ENCODE results near the gene AQP2.
A peak's percentile ranks its signal among the peaks of the same experiment; 100 is the strongest.

AQP2 gene
- total RNA-seq: 0 to 0.90 (median 0.06) reads per million in 18 experiments

GRCh38 chr12:49950273-49951251 lies at the start of gene AQP2:
Gene AQP2 (plus strand): TSS chr12:49950737. CDS start chr12:49950831, 94 bp downstream.
- DNase-seq: no peak

- DNase-seq: no peak
Measured at GRCh38 chr12:49901026-49901425, 49.5 kb upstream of the AQP2 start.

DNA sequence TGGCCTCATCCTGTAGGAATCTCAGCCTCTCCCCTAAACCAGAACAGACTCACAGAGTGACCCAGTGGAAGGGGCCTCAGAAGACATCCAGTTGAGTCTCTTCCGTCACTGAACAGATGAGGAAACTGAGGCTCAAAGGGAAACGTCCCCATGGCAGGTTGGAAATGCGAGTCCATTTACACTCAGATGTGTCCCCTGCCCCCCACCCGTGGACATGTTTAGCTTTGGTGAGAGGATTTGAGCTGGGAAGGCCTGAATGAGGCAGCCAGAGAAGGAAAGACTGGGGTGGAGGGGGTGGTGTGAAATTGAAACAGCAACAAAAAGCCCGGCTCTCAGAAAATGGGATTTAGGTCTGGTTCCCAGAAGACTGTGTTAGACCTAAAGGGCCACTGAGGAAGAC lies 48.6 kb upstream of the AQP2 start:
- no peak for DNase-seq

DNA sequence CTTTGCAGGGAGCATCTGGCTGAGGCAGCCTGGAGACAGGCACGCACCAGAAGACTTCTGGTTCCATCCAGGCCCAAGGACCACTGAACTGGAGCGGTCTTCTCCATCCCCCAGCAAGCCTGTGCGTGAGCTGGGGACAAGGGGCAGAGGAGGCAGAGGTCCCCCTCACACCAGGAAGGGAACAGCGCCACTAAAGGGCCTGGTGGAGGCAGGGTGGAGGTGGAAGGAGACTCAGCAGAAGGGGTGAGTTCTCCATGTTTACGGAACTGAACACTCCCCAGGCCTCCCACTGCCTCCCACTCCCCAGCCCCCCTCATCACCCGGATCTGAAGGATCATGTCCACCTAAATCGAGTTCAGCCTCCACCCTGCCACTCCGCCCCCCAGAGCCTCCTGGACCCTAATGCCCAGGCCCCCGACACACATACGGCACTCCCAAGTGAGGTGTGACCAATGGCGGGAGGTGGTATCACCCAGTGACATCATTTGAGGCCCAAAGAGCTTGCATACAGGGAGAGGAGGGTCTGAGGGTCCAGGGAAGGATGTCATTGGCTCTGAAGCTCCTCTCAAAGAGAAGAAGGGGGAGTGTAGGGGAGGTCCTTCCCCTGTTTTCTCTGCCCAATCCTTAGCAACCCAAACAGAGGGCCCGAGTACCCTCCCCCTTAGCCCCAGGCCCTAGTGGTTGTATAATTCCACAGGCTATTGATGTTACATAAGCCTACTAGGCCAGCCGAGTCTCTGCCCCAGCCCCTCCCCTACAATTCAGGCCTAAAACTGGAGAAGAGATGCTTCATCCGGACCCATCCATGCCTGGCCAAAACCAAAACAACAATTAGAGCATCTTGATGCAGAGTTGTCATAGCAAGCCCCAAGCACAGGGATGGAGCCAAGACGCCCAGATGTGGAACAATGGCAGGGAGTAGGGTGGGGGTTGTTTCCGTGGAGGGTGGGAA lies 47.9 kb upstream of the AQP2 start:
- peak in 1 of 2 donors; percentile 29 for DNase-seq

DNA sequence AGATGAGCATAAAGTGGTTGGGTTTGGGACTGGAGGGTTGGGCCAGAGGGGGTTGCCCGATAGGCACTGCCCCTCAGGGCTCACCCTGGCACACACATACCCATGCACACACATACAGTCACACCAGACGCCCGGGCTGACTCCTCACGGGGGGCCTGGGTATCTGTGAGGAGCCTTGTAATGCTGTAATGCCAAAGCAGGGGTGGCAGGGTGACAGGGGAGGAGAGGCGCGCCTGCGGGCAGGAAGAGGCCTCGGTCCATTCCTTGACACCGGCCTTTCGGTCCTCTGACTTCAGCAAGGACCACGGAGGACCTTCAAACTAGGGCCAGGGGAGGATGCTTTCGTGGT lies 47.2 kb upstream of the AQP2 start:
- DNase-seq: no peak

GRCh38 chr12:49903700-49904423 lies 46.7 kb upstream of the AQP2 start, which contains the start of gene FAIM2:
Gene FAIM2 (minus strand): TSS chr12:49903900. CDS start chr12:49903792, 108 bp downstream.
- peak; percentile 9 to 92 for DNase-seq

- peak in 1 of 2 donors; percentile 13 for DNase-seq
Measured at GRCh38 chr12:49904601-49905000, 45.9 kb upstream of the AQP2 start.

- DNase-seq: peak in 1 of 2 donors; percentile 50
Measured at GRCh38 chr12:49905718-49906314, 44.7 kb upstream of the AQP2 start.

GRCh38 chr12:49907352-49907751 lies 43.2 kb upstream of the AQP2 start:
- DNase-seq: no peak

GRCh38 chr12:49909356-49909755 lies 41.2 kb upstream of the AQP2 start:
- DNase-seq: no peak

- peak; percentile 75 to 99 for DNase-seq
Measured at GRCh38 chr12:49909826-49910225, 40.7 kb upstream of the AQP2 start.

DNA sequence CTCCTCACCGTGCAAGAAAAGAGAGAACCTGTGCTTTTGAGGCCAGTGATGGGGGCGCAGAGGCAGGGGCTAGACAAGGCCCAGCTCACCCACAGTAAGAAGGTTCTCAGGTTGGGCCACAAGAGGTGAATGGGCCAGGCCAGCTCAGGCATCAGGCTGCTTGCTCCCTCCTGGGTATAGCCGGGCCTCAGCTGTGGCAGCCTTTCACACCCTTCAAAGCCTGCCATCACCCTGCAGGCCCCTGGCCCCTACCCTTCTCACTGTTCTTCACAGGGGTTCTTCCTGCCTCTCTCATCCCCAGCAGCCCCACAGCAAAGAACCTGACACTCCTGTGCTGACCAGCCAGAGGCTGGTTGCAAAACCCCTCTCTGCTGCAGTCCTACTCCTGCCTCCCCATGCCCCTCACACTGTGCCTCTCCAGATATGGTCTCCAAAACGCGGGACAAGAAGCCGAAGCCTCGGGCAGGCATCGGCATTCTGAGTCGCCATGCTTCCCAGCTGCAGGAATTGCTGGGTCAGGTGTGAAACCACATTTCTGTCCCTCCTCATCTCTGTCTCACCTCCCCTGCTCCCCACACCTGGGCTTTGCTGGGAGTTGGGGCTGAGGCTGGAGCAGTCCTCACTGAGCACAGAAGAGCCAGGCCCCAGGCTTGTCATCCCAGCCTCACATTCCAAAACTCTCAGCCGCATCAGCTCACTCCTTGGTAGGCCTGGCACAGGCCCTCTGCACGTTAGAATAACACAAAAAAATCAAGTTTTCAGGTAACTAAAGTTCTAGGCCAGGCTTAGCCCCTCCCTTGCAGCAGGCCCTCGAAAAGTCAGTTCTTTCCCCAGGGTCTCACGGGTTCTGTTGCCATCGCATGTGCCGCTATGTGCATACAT lies 40.0 kb upstream of the AQP2 start:
- DNase-seq: no peak

- DNase-seq: no peak
Measured at GRCh38 chr12:49911213-49911605, 39.3 kb upstream of the AQP2 start.

- DNase-seq: no peak
Measured at GRCh38 chr12:49912345-49913255, 37.9 kb upstream of the AQP2 start.

GRCh38 chr12:49916129-49916919 lies 34.2 kb upstream of the AQP2 start:
- DNase-seq: no peak

DNA sequence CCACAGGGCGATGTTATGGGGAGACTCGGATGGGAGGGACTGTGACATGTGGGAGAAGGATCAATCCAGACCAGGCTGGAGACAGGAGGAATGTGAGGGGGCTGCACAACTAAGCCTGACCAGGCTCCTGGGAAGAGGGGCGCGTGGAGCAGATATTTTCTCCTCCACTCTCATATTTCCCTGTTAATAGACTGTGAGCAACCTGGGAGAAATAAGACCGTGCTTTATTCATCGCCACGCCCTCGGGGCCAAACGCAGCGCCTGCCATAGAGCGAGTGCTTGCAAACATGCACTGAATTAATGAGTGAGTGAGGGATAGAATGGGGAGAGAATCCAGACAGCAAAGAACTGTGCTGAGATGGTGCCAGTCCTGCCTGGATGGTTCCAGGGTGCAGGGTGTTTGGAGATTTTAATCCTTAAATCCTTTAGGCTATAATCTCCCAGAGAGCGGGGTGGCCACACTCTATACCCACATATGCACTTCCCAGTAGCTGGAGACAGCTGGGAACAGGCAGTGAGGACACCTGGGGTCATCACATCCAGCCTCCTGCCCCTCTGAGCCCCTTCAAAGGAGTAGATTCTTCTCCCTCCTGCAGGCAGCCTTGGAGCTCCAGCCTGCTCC lies 33.3 kb upstream of the AQP2 start:
- no peak for DNase-seq

DNA sequence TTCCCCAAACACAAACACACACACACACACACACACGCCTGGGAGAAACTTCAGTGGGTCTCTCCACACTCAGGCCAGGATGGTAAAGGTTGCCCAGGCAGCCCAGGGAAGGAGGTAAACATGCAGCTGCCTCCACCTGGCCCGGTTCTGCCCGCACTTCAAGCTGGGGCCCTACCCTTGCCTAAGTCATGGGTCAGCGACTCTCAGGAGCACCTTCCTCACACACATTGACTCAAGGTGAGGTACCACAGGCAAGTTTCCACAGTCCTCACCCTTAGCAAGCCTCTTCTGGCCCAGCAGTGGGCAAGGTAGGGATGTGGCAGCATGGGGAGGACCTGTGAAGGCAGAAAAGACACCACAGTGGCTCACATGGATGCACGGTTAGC lies 32.8 kb upstream of the AQP2 start:
- no peak for DNase-seq

GRCh38 chr12:49920241-49920914 lies 30.2 kb upstream of the AQP2 start:
- peak; percentile 73 to 78 for DNase-seq
